Adrenal gland (tissue), 5 donors: Measurements from ENCODE around the gene DACT1.

Experiments
- POLR2A ChIP-seq, 2 donors: fragments of 450-650 bp; IDR thresholded peaks; one replicate each; pipeline ENCODE4 v1.6.1; 2017; ENCODE audit warnings: antibody characterized with exemption in 2 of 2, mild to moderate bottlenecking in 2 of 2, moderate library complexity in 1 of 2
- TF ChIP-seq, protein P1 (sequence below), 6 experiments: fragments of 450-650 bp in 4 of 6; fragments of 200-600 bp in 2 of 6; sonication (generic) in 1 of 6; IDR thresholded peaks; 1 replicate in 5 of 6; 2 replicates in 1 of 6; pipeline versions ENCODE4 v1.5.1 to v1.8.0; 2016 to 2021; ENCODE audit warnings: antibody characterized with exemption in 6 of 6, mild to moderate bottlenecking in 2 of 6, moderate library complexity in 1 of 6
- donor health status: DM: no; HTN: no; CAD: no.

DNA sequence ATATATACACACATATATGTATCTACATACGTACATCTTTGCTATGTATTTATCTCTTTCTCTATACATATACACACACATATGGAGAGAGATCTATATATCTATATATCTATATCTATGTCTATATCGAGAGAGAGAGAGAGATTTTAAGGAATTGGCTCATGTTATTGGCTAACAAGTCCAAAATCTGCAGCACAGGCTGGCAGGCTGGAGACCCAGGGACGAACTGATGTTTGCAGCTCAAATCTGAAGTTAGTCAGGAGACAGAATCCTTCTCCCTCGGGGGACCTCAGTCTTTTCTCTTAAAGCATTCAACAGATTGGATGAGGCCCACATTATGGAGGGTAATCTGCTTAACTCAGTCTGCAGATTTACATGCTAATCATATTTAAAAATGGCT is 40.7 kb upstream of the DACT1 start:
- TF ChIP-seq POLR2A (IDR thresholded peaks at IDR 0.05) = no peak
- TF ChIP-seq, protein P1, sequence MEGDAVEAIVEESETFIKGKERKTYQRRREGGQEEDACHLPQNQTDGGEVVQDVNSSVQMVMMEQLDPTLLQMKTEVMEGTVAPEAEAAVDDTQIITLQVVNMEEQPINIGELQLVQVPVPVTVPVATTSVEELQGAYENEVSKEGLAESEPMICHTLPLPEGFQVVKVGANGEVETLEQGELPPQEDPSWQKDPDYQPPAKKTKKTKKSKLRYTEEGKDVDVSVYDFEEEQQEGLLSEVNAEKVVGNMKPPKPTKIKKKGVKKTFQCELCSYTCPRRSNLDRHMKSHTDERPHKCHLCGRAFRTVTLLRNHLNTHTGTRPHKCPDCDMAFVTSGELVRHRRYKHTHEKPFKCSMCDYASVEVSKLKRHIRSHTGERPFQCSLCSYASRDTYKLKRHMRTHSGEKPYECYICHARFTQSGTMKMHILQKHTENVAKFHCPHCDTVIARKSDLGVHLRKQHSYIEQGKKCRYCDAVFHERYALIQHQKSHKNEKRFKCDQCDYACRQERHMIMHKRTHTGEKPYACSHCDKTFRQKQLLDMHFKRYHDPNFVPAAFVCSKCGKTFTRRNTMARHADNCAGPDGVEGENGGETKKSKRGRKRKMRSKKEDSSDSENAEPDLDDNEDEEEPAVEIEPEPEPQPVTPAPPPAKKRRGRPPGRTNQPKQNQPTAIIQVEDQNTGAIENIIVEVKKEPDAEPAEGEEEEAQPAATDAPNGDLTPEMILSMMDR (IDR thresholded peaks at IDR 0.05) = no peak
